DMS79 treated with DMSO at 0.1 percent for 48 hours (cell line): Measurements from ENCODE around the gene SLC17A9.
"Not testable (repeated sequence)": the region's sequence is repeated elsewhere in the genome, so short reads cannot be mapped to it uniquely, and the experiment has no call there.

ENCODE experiments used
- DNase-seq: peaks from one replicate; lab custom pipeline; 2025; lab: John Stamatoyannopoulos, UW

The SLC17A9 gene

GRCh38 chr20:62957136-62958117, 4.9 kb downstream of the SLC17A9 start:
- DNase-seq: no peak

- no peak for DNase-seq
Observed at GRCh38 chr20:62958388-62959100, 6.0 kb downstream of the SLC17A9 start.

- DNase-seq: no peak
Observed at GRCh38 chr20:62959101-62959971, 6.8 kb downstream of the SLC17A9 start.

- no peak for DNase-seq
Observed at GRCh38 chr20:62959998-62960436, 7.5 kb downstream of the SLC17A9 start.

GRCh38 chr20:62960446-62961309, 8.2 kb downstream of the SLC17A9 start:
- DNase-seq: not testable (repeated sequence)

GRCh38 chr20:62961310-62961783, 8.8 kb downstream of the SLC17A9 start:
- DNase-seq: no peak

- DNase-seq: no peak
Observed at GRCh38 chr20:62961799-62962198, 9.3 kb downstream of the SLC17A9 start.

- DNase-seq: no peak
Observed at GRCh38 chr20:62962221-62962879, 9.8 kb downstream of the SLC17A9 start.

- DNase-seq: no peak
Observed at GRCh38 chr20:62962891-62963613, 10.5 kb downstream of the SLC17A9 start.

GRCh38 chr20:62963614-62964397, 11.3 kb downstream of the SLC17A9 start:
- no peak for DNase-seq

- DNase-seq: no peak
Observed at GRCh38 chr20:62964700-62965099, 12.2 kb downstream of the SLC17A9 start.

GRCh38 chr20:62965363-62965771, 12.9 kb downstream of the SLC17A9 start:
- no peak for DNase-seq

- DNase-seq: no peak
Observed at GRCh38 chr20:62966212-62967148, 14.0 kb downstream of the SLC17A9 start.

- DNase-seq: no peak
Observed at GRCh38 chr20:62967149-62967501, 14.6 kb downstream of the SLC17A9 start.

- no peak for DNase-seq
Observed at GRCh38 chr20:62967628-62968351, 15.3 kb downstream of the SLC17A9 start.

- no peak for DNase-seq
Observed at GRCh38 chr20:62968378-62969178, 16.1 kb downstream of the SLC17A9 start.
